GM19467 (cell line): Measurements from ENCODE around the gene EEF1B2.
"Not testable (repeated sequence)": the region's sequence is repeated elsewhere in the genome, so short reads cannot be mapped to it uniquely, and the experiment has no call there.

Source experiments
- ATAC-seq: cut with Tn5 transposase; IDR thresholded peaks from one replicate; pipeline ENCODE4 v1.9.1; 2021; ENCODE audit warnings: mild to moderate bottlenecking, moderate library complexity; ENCODE audit not compliant: unreplicated experiment

The EEF1B2 gene

DNA sequence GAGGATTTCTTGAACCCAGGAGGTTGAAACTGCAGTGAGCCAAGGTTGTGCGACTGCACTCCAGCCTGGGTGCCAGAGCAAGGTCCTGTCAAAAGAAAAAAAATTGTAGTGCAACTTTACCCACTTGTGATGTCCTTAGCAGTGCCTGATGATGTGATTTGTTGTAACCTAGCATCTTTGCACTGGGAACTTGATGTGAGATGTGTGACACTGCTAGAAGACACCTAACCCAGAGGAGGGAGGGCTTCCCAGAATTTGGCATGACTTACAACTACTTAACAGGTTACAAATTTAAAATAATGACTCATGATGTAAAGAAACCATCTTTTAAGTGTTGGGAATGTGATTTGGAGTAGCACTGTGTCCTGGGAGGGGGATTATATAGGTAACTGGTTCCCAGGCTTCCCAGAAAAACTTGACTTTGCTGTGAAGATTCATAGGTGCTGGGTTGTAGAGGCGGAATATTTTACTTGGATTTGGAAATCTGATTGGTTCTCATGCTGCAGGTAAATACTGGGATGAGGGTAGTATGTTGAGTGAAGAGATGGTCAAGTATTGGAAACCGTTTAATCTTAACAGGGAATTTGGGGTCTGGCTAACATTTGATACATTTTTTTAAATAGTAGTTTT lies 3.7 kb downstream of the EEF1B2 start:
- ATAC-seq = no peak

DNA sequence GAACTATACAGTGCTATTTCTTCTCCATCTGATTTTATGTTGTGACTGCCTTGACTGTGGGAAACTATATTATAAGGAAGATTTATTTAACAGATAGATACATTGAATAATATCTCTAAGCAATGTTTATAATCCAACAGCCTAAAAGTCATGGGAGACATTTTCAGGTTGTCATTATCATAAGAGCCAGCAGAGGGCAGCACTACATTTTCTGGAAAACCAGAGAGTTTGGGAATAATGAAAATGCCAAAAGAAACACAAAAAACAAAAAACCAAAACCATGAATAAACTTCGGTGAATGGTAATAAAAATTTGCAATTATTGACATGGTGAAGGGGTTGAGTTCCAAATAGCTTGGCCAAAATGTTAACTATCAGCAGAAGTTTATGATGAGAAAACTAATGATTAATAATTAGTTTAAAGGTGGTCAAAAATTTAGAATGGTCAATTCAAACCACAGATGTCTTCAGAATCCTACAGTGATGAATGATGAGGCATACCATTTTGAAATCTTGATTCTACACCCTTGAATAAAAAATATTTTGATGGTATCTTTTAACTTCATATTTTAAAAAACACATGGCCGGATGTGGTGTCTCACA lies 4.7 kb downstream of the EEF1B2 start:
- ATAC-seq = no peak

DNA sequence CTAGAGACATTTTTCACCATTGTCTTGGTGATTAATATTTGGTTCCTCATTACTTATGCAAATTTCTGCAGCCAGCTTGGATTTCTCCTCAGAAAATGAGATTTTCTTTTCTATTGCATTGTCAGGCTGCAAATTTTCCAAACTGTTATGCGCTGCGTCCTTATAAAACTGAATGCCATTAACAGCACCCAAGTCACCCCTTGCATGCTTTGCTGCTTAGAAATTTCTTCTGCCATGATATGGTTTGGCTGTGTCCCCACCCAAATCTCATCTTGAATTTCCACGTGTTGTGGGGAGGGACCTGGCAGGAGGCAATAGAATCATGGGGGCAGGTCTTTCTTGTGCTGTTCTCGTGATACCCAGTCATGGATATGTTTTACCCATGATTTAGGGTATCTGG lies 8.5 kb downstream of the EEF1B2 start:
- not testable (repeated sequence) for ATAC-seq

- ATAC-seq = not testable (repeated sequence)
Measured at GRCh38 chr2:206171624-206172397, 12.1 kb downstream of the EEF1B2 start.

DNA sequence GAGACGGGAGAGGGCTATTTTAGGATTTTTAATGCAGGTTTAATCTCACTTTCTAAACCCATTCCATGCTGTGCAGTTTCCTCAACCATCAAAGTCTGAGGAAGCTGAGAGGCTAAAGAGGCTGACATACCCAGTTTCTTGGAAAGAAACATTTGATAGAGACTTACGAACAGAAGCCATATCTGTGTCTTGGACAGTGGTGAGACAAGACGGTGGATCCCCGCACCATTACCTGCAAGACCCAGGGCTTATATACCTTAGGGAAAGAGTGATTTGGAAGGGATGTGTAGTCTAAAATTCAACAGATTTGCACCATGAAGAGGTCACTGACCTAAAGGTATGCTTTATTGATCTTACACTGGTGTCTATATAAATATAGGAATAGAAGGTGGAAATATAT lies 13.5 kb downstream of the EEF1B2 start:
- no peak for ATAC-seq

- no peak for ATAC-seq
Measured at GRCh38 chr2:206176121-206176520, 16.4 kb downstream of the EEF1B2 start.

- ATAC-seq = no peak
Measured at GRCh38 chr2:206176901-206177300, 17.2 kb downstream of the EEF1B2 start.

DNA sequence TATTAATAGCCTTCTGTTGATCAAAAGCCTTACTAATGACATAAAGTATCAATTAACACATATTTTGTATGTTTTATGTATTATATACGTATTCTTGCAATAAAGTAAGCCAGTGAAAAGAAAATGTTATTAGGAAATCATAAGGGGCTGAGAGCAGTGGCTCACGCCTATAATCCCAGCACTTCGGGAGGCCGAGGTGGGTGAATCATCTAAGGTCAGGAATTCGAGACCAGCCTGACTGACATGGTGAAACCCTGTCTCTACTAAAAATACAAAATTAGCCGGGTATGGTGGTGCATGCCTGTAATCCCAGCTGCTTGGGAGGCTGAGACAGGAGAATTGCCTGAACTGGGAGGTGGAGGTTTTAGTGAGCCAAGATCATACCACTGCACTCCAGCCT lies 21.8 kb downstream of the EEF1B2 start:
- not testable (repeated sequence) for ATAC-seq

DNA sequence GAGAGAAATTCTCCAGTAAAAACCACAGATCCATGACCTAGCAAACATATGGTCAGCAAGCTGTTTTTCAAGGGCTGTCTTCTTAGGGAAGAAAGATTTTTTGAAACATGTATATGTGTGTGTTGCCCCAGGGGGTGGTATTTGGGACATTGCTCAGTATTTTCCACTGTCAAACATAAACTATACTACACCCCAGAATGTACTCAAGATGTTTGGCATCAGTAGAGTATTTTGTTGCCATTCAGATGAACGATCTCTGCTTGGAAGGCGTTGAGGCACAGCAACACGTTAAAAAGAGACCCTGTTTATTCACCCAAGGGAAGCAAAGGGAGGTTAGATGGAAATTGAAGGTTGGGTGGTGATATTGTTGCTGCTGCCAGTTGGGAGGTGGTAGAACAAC lies 30.0 kb downstream of the EEF1B2 start:
- no peak for ATAC-seq

DNA sequence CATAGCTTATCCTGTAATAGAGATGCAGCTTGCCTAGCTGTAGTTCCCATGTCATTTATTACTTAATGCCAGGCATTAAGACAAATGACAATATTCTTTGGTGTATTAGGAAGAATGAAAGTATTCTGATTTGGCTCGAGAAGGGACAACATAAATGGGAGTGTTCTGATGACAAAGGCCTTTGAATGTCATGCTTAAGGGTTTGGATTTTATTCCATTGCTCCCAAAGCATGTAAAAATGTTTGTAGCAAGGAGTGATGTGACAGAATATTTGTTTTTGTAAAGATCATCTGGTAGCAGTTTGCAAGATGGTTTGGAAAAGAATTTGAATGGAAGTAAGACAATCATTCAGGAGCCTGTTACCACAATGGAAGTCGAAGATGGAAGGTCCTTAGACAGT lies 30.4 kb downstream of the EEF1B2 start:
- ATAC-seq = no peak

- no peak for ATAC-seq
Measured at GRCh38 chr2:206190689-206191088, 31.0 kb downstream of the EEF1B2 start.

GRCh38 chr2:206192157-206192556 lies 32.5 kb downstream of the EEF1B2 start:
- no peak for ATAC-seq

DNA sequence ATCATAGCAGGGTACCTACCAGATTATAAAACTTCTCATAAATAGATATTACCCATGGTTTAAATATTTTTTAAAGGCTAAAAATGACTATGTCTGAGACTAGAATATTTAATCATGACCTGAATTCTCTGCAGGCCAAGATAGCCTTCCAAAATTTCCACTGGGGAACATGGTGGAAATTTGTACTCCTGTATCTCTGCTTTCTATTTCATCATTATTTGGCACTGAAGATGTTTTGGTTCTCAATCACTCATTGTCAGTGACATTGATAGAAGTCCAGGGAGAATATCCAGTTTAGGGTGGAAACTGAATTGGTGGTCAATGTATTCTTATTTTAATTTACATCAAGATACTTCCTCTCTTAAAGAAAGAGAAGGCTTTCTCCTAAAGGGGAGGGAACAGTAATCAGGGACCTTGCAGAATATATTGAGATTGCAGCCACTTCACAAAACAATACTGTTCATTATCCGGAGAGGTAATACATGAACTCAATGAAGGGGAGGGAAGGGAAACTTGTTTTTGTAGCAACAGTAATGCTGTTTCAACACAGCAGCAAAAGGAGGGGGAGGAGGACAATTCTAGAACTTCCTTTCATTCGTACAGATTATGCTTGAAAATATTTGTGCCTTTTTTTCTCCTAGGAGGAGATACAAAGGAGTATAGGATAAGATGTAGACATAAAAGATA lies 34.1 kb downstream of the EEF1B2 start:
- no peak for ATAC-seq

- ATAC-seq = no peak
Measured at GRCh38 chr2:206198677-206199076, 39.0 kb downstream of the EEF1B2 start.

DNA sequence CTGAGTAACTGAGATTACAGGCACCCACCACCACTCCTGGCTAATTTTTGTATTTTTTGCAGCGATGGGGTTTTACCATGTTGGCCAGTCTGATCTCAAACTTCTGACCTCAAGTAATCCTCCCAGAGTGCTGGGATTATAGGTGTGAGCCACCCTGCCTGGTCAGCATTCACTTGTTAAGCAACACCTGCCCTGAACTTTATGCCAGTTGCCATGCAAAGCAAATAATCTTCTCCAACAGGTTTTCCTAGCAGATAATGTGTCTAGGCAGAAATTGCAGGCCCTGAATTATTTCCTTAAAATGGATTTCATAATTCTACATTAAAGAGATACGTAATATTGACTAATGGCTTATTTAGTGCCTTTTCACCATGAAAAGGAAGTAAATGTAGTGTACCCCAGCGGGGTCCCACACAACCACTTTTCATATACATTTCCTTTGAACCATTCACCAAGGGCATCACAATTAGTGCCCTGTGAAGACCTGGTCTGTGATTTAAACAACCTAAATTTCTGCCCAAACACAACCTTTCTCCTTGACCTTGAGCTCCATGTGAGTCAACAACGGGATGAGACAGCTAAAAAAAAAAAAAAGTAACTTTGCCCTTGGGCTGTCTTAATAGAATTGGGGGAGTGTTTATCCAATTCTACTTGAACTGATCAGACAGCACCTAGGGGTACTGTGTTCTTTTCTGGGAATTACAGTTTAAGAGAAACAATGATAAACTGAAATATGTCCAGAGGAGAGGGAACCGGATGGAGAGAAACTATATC lies 41.6 kb downstream of the EEF1B2 start:
- ATAC-seq = no peak

DNA sequence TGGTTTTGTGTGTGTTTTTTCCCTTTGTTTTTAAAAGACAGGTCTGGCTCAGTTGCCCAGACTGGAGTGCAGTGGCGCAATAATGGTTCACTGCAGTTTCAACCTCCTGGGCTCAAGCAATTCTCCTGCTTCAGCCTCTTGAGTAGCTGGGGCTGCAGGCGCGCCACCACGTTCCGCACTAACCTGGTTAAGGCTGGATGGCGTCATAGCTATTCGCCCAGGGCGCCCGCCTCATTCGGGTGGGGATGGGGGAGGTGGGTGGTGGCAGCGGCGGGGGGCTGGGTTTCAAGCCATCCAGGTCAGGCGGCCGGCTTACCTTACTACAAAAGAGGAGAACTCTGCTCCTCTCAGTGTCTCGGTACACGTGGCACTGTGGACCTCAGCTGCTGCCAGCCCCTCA lies 42.8 kb downstream of the EEF1B2 start:
- ATAC-seq = no peak

- ATAC-seq = no peak
Measured at GRCh38 chr2:206203331-206203730, 43.6 kb downstream of the EEF1B2 start.

DNA sequence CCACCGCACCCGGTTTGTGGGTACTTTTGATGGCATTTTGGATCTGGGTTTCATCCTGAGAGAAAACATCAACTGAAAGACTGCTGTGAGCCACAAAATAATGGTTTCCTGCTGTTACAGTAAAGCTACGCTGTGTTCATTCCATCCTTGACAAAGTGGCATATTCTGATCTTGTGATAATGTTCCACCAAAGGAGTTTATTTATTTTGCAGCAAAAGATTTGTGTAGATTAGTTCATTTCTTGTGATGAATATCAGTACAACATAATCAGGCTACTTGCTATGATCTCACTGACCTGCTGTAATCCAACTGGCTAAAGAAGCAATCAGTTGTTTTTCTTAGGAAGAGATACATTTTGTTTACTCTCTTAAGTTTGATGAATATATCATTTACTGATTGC lies 45.0 kb downstream of the EEF1B2 start:
- no peak for ATAC-seq

DNA sequence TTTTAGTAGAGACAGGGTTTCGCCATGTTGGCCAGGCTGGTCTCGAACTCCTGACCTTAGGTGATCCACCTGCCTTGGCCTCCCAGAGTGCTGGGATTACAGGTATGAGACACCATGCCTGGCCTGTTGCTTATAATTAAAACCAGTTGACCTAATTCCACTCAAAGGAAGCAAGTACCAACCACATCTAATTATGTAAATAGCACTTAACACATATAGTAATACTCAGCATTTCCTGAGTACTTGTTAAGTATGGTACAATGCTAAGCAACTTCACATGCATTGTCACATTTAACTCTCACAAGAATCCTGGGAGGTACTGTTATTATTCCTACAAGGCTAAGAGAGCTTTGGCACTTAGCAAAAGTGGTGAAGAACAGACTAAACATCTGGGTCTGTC lies 47.6 kb downstream of the EEF1B2 start:
- not testable (repeated sequence) for ATAC-seq

- ATAC-seq = no peak
Measured at GRCh38 chr2:206208900-206209299, 49.2 kb downstream of the EEF1B2 start.
